ENCODE results near the gene MRGPRG. TPM values are rescaled to one million over a fixed set of nuclear protein-coding genes. Genes with fewer than 3 reads are reported as not detected.

Gene MRGPRG
- total and polyA plus RNA-seq, 4 donors, result not detected

DNA sequence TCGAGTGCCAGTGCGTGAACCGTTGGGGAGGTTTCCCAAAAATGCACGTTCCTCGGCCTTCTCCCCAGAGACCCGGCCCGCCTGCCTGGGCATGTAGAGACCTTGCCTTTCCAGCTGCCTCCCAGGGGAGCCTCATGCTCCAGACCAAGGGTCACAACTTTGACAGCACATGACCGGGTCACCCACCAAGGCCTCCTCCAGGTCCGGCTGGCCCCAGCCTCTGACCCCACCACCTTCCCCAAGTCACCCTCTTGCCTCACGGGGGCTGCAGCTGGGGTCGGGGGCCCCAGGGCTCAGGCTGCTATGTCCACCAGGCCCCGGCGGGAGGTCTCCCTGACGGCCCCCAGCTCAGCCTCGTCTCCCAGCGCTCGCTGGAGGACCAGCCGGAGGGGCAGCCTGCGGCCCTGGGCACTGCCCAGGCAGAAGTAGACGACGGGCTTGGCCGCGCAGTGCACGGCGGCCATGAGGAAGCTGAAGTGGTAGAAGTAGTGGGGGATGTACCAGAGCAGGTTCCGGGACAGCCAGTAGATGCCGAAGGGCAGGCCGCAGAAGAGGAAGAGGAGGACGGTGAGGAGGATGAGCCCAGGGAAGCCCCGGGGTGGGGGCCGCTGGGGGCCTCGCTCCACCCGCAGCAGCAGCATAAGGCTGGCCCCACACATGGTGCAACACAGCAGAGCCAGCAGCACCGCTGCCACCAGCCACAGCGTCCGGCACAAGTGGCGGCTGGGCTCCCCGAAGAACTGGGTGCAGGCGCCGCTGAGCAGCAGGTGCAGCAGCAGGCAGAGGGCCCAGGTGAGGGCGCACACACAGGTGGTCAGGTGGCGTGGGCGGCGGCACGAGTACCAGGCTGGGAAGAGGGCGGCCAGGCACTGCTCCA is 9.2 kb upstream of the MRGPRG start:
- H3K9me3 ChIP-seq (ENCODE audit: control insufficient read depth in 4 of 4, insufficient read depth in 3 of 4, low read length in 3 of 4), result no peaks in the 10 kb centered on the region
- no peak overlapping the region for H3K9ac ChIP-seq (ENCODE audit: insufficient read depth in 1 of 2, low read length in 2 of 2)
- 84 to 89% methylated on average over 42 to 46 of the region's 46 CpGs for WGBS, 2 donors
- H3K27ac ChIP-seq (ENCODE audit: low read depth in 1 of 2, low read length in 1 of 2), result no peak overlapping the region
- H3K4me3 ChIP-seq, result no peak overlapping the region
- no peaks in the 10 kb centered on the region for H3K4me1 ChIP-seq (ENCODE audit: control insufficient read depth in 5 of 5, insufficient read depth in 5 of 5, low read length in 5 of 5)
- TF ChIP-seq, protein P1, sequence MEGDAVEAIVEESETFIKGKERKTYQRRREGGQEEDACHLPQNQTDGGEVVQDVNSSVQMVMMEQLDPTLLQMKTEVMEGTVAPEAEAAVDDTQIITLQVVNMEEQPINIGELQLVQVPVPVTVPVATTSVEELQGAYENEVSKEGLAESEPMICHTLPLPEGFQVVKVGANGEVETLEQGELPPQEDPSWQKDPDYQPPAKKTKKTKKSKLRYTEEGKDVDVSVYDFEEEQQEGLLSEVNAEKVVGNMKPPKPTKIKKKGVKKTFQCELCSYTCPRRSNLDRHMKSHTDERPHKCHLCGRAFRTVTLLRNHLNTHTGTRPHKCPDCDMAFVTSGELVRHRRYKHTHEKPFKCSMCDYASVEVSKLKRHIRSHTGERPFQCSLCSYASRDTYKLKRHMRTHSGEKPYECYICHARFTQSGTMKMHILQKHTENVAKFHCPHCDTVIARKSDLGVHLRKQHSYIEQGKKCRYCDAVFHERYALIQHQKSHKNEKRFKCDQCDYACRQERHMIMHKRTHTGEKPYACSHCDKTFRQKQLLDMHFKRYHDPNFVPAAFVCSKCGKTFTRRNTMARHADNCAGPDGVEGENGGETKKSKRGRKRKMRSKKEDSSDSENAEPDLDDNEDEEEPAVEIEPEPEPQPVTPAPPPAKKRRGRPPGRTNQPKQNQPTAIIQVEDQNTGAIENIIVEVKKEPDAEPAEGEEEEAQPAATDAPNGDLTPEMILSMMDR (IDR thresholded peaks at IDR 0.05; ENCODE audit: control extremely low read depth, extremely low read depth), result no peak
- no peak for DNase-seq
- H3K36me3 ChIP-seq (ENCODE audit: control insufficient read depth in 4 of 4, insufficient read depth in 4 of 4, low read length in 4 of 4), result no peaks in the 10 kb centered on the region
- H3K27me3 ChIP-seq (ENCODE audit: control insufficient read depth in 3 of 3, insufficient read depth in 3 of 3, low read length in 2 of 3), result peaks cover 0 to 4% (median 0%) of the 10 kb centered on the region in 3 donors
- no peak for ATAC-seq (ENCODE audit: insufficient read depth, low FRiP score)

GRCh38 chr11:3226846-3227567 is 8.4 kb upstream of the MRGPRG start:
- H3K36me3 ChIP-seq (ENCODE audit: control insufficient read depth in 4 of 4, insufficient read depth in 4 of 4, low read length in 4 of 4), result no peaks in the 10 kb centered on the region
- H3K9me3 ChIP-seq (ENCODE audit: control insufficient read depth in 4 of 4, insufficient read depth in 3 of 4, low read length in 3 of 4), result no peaks in the 10 kb centered on the region
- DNase-seq (no peak), ATAC-seq (ENCODE audit: insufficient read depth, low FRiP score) (no peak)
- no peak overlapping the region for H3K27ac ChIP-seq (ENCODE audit: low read depth in 1 of 2, low read length in 1 of 2)
- no peak overlapping the region for H3K4me3 ChIP-seq
- WGBS, 2 donors, result 88 to 91% methylated on average over 18 of the region's 18 CpGs
- H3K4me1 ChIP-seq (ENCODE audit: control insufficient read depth in 5 of 5, insufficient read depth in 5 of 5, low read length in 5 of 5), result no peaks in the 10 kb centered on the region
- TF ChIP-seq, protein P1 (IDR thresholded peaks at IDR 0.05; ENCODE audit: control extremely low read depth, extremely low read depth), result no peak
- H3K27me3 ChIP-seq (ENCODE audit: control insufficient read depth in 3 of 3, insufficient read depth in 3 of 3, low read length in 2 of 3), result peaks cover 0 to 7% (median 0%) of the 10 kb centered on the region in 3 donors
- H3K9ac ChIP-seq (ENCODE audit: insufficient read depth in 1 of 2, low read length in 2 of 2), result no peak overlapping the region

DNA sequence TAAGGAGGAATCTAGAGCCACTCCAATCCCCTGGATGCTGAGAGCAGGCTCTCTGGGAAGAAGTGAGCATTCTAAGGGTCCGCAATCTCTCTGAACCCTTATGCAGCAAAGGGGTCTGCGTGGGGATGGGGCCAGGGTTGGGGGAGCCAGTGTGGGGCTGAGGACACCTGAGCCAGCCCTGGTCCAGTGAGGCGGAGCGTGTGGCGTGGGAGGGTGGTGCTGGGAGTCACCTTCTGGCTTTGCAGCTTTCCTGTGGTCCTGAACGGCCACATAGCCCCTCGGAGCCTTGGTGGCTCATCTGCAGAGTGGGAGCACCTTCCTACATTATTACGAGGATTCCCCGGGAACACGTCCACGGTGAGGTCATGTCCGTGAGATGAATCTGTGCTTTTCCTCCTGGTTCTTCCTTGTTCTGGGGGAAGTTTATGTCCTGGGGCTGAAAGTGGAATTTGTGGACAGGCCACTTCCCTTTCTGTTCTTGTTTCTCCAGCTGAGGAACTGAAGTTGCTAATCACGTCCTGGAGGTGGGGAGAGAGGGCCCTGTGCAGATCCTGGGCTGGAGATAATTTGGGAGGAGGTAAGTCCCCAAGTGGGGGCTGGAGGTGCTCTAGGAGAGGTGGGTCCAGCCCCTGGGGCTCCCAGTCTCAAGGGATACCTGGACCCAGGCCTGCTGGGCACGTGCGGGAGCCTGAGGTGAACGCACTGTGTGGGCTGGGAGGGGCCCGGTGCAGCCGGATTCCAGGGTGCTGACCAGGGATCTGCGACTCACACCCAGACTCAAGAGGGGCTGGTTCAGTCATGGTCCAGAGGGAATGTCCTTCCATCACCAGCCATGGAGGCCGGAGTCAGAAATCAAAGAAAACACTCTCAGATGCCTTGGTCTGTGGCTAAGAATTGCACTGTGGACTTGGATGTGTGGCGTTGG is 7.5 kb upstream of the MRGPRG start:
- TF ChIP-seq, protein P1 (IDR thresholded peaks at IDR 0.05; ENCODE audit: control extremely low read depth, extremely low read depth), result no peak
- no peak overlapping the region for H3K4me3 ChIP-seq
- no peaks in the 10 kb centered on the region for H3K9me3 ChIP-seq (ENCODE audit: control insufficient read depth in 4 of 4, insufficient read depth in 3 of 4, low read length in 3 of 4)
- H3K36me3 ChIP-seq (ENCODE audit: control insufficient read depth in 4 of 4, insufficient read depth in 4 of 4, low read length in 4 of 4), result no peaks in the 10 kb centered on the region
- ATAC-seq (ENCODE audit: insufficient read depth, low FRiP score) (no peak), DNase-seq (no peak)
- peaks cover 0 to 11% (median 4%) of the 10 kb centered on the region in 3 donors for H3K27me3 ChIP-seq (ENCODE audit: control insufficient read depth in 3 of 3, insufficient read depth in 3 of 3, low read length in 2 of 3)
- H3K4me1 ChIP-seq (ENCODE audit: control insufficient read depth in 5 of 5, insufficient read depth in 5 of 5, low read length in 5 of 5), result peaks cover 0 to 5% (median under 1%) of the 10 kb centered on the region in 5 donors
- 72 to 82% methylated on average over 20 of the region's 21 CpGs for WGBS, 2 donors
- H3K9ac ChIP-seq (ENCODE audit: insufficient read depth in 1 of 2, low read length in 2 of 2), result no peak overlapping the region
- H3K27ac ChIP-seq (ENCODE audit: low read depth in 1 of 2, low read length in 1 of 2), result no peak overlapping the region
